Measurements from ENCODE around the gene NAPA.

GRCh38 chr19:47450478-47450877, 64.4 kb downstream of the NAPA start:
- TF ChIP-seq, protein P1, sequence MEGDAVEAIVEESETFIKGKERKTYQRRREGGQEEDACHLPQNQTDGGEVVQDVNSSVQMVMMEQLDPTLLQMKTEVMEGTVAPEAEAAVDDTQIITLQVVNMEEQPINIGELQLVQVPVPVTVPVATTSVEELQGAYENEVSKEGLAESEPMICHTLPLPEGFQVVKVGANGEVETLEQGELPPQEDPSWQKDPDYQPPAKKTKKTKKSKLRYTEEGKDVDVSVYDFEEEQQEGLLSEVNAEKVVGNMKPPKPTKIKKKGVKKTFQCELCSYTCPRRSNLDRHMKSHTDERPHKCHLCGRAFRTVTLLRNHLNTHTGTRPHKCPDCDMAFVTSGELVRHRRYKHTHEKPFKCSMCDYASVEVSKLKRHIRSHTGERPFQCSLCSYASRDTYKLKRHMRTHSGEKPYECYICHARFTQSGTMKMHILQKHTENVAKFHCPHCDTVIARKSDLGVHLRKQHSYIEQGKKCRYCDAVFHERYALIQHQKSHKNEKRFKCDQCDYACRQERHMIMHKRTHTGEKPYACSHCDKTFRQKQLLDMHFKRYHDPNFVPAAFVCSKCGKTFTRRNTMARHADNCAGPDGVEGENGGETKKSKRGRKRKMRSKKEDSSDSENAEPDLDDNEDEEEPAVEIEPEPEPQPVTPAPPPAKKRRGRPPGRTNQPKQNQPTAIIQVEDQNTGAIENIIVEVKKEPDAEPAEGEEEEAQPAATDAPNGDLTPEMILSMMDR (conservative IDR thresholded peaks at IDR 0.05; ENCODE audit: low read length), result no peak
- TF ChIP-seq EZH2phosphoT487 (IDR thresholded peaks at IDR 0.05; ENCODE audit: borderline replicate concordance), result no peak

All from Loucy (cell line).